Ovary (tissue), 9 donors: Measurements from ENCODE around the gene EEFSEC. TPM values are rescaled to one million over a fixed set of nuclear protein-coding genes. Genes with fewer than 3 reads are reported as not detected.

Source experiments
- DNase-seq, 5 donors: peaks; one replicate each; pipeline ENCODE4 v3.0.0-alpha.2; 2019 to 2020
- H3K27ac ChIP-seq, 2 donors: fragments of 200-600 bp; one replicate each; pipeline versions ENCODE4 v1.5.1 to v1.8.0; 2019 to 2022
- H3K27me3 ChIP-seq: fragments of 200-600 bp; one replicate; pipeline ENCODE4 v1.8.0; 2022
- H3K36me3 ChIP-seq: fragments of 200-600 bp; sonication (generic); one replicate; pipeline ENCODE4 v1.5.1; 2019
- H3K4me1 ChIP-seq: one replicate; pipeline ENCODE4 v1.8.1; 2013; ENCODE audit warnings: mild to moderate bottlenecking, moderate library complexity; ENCODE audit not compliant: insufficient read depth
- H3K4me3 ChIP-seq: fragments of 200-600 bp; sonication (generic); one replicate; pipeline ENCODE4 v1.5.1; 2017
- H3K9me3 ChIP-seq, 2 donors: fragments of 200-600 bp in 1 of 2; sonication (generic) in 1 of 2; one replicate each; pipeline versions ENCODE4 v1.5.1 to v1.8.1; 2013 to 2019; ENCODE audit warnings: mild to moderate bottlenecking in 1 of 2, moderate library complexity in 1 of 2
- EP300 ChIP-seq: sonication (generic); formaldehyde crosslinking; IDR thresholded peaks from one replicate; pipeline ENCODE4 v1.6.1; 2017; ENCODE audit warnings: antibody characterized with exemption
- POLR2A ChIP-seq: fragments of 450-650 bp; IDR thresholded peaks from one replicate; pipeline ENCODE4 v1.6.1; 2017; ENCODE audit warnings: antibody characterized with exemption, mild to moderate bottlenecking, moderate library complexity
- WGBS, 3 donors: extraction: QIAGEN DNeasy Blood & Tissue Kit in 1 of 3; methylation state at CpG; one replicate each; pipeline versions ENCODE4 v1.1.5 to v1.1.7; 2013 to 2017; 5-methylcytosine and 5-hydroxymethylcytosine counted together
- intact Hi-C, 4 donors: fragments of 100-400 bp; cut with DNase I; formaldehyde crosslinking; loops; one replicate each; pipeline versions ENCODE4 v1.11.0 to v1.15.1; 2022 to 2023
- polyA plus RNA-seq, 2 donors: library from polyadenylated mRNA; stranded (reverse); fragments of 200-250 nt in 1 of 2; fragments of 350-450 nt in 1 of 2; fragmentation: Illumina TruSeq in 1 of 2; extraction: RNeasy Lipid Tissue Mini Kit (QIAGEN cat#74804) in 1 of 2; gene quantifications; one replicate each; pipeline ENCODE4 v1.2.3, GENCODE V29; 2013 to 2014
- total RNA-seq, 7 donors: library from RNA; depleted of rRNA in 2 of 7; stranded (reverse); fragments of >200 nt in 2 of 7; fragmentation: NEBNext Ultra II Directional in 3 of 7; extraction: Animal tissue kit (Norgen Biotek cat#: 25700) in 3 of 7; gene quantifications; one replicate each; pipeline versions ENCODE4 v1.1.0 to v1.2.4, GENCODE V29; 2016 to 2023
- TF ChIP-seq, protein P1 (sequence below), 3 donors: fragments of 450-650 bp in 2 of 3; fragments of 200-600 bp in 1 of 3; IDR thresholded peaks; one replicate each; pipeline versions ENCODE4 v1.5.1 to v1.8.0; 2016 to 2022; ENCODE audit warnings: antibody characterized with exemption in 3 of 3, mild to moderate bottlenecking in 1 of 3
- donor health status: DM: no; HTN: no; CAD: no; lungs with moderate emphysema.
- donor health status: DM: no; HTN: no; CAD: no.
- donor health status: Bipolar disorder and iron deficiency.
- donor health status: DM: yes; HTN: yes; CAD: no.
- donor health status: DM: no; HTN: no; CAD: no.
- donor health status: DM: yes; HTN: yes; CAD: no.

EEFSEC gene
- total and polyA plus RNA-seq, 9 donors = 6.8 to 21.0 (median 15.4) TPM

DNA sequence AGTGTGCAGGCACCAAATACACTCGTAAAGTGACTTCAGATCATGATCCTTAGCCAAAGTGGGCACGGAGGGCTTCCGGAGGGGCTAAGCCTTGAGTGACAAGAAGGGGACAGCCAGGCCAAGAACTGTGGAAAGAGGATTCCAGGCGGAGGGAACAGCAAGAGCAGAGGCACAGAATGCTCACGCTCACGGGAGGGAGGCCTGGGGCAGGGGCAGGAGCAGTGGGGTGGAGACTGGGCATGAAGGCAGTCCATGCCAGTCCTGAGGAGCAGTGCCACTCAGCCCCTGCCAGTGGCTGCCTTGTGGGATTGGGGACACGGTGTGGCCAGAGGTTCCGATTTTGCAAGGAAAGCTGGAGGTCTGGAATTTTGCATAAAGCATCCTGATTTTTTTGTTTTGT is 277.4 kb downstream of the EEFSEC start:
- WGBS, 3 donors = 77 to 85% (median 79%) methylated on average over 8 of the region's 8 CpGs
- Histone ChIP-seq H3K27ac (no peak overlapping the region), H3K9me3 (no peaks in the 10 kb centered on the region), H3K36me3 (no peaks in the 10 kb centered on the region), H3K4me3 (no peak overlapping the region), H3K27me3 (no peaks in the 10 kb centered on the region), H3K4me1 (peaks cover 3% of the 10 kb centered on the region)
- DNase-seq = no peak
- TF ChIP-seq EP300 (no peak), POLR2A (no peak)
- TF ChIP-seq, protein P1, sequence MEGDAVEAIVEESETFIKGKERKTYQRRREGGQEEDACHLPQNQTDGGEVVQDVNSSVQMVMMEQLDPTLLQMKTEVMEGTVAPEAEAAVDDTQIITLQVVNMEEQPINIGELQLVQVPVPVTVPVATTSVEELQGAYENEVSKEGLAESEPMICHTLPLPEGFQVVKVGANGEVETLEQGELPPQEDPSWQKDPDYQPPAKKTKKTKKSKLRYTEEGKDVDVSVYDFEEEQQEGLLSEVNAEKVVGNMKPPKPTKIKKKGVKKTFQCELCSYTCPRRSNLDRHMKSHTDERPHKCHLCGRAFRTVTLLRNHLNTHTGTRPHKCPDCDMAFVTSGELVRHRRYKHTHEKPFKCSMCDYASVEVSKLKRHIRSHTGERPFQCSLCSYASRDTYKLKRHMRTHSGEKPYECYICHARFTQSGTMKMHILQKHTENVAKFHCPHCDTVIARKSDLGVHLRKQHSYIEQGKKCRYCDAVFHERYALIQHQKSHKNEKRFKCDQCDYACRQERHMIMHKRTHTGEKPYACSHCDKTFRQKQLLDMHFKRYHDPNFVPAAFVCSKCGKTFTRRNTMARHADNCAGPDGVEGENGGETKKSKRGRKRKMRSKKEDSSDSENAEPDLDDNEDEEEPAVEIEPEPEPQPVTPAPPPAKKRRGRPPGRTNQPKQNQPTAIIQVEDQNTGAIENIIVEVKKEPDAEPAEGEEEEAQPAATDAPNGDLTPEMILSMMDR (IDR thresholded peaks at IDR 0.05) = no peak
- intact Hi-C loops = loop anchor here in 1 of 4 donors (10.0 kb wide), 1 partner anchor 174 kb away; no protein-coding TSS in a partner anchor

DNA sequence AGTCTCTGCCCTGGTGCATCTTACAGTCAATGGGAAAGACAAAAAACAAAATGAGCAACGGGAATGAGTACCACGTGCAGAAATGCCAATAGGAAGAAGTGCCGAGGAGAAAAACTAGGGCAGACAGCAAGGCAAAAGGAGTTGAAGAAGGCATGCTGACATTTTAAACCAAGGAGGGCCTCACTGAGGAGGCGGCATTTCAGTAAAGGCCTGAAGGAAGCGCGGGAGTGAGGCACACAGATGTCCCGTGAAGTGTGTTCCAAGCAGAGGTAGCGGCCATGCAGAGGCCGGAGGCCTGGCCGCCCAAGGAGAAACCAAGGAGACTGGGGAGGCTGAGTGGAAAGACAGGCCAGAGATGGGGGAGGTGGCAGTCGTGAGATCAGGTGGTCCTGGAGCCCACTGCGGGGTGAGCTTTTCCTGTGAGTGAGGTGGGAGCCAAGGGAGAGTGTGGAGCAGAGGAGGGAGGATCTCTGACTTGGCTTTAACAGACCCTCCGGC is 278.6 kb downstream of the EEFSEC start:
- Histone ChIP-seq H3K36me3 (no peaks in the 10 kb centered on the region), H3K27me3 (no peaks in the 10 kb centered on the region), H3K4me1 (peaks cover 3% of the 10 kb centered on the region), H3K9me3 (no peaks in the 10 kb centered on the region), H3K27ac (no peak overlapping the region), H3K4me3 (no peak overlapping the region)
- intact Hi-C loops = loop anchor here in 1 of 4 donors (10.0 kb wide), 1 partner anchor 173 kb away; no protein-coding TSS in a partner anchor
- no peak for TF ChIP-seq POLR2A
- TF ChIP-seq, protein P1 (IDR thresholded peaks at IDR 0.05) = no peak
- no peak for TF ChIP-seq EP300
- no peak for DNase-seq
- 48 to 62% (median 55%) methylated on average over 13 of the region's 13 CpGs for WGBS, 3 donors

DNA sequence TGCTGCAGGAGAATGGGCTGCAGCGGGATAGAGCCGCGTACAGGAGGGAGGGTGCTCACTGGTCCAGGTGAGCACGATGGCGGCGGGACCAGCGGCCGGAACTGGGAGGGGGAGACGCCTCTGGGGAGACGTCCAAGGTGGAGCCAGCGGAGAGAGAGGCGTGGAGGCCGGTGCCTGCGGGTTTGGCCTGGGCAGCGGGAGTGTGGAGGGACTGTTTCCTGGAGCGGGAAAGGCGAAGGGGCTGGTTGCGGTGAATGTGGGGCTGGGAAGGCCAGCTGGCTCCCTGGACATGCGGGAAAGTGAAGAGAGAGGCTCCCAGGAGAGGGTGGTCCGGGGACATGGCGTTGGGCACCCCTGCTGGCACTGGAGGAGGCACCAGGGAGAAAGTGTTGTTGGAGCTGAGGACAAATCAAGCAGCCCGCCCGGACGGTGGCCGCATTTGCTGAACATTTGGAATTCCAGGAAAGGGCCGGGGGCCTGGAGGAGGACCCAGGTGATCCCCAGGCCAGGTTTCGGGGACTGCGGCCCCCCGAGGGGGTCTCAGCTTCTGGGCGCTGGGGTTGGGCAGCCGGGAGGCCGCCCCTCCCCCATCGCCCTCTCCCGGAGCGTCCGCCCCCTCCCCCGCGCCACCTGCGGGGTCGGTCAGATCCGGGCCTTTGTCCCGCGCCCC is 279.2 kb downstream of the EEFSEC start:
- intact Hi-C loops = loop anchor here in 1 of 4 donors (10.0 kb wide), 1 partner anchor 172 kb away; no protein-coding TSS in a partner anchor
- no peak for TF ChIP-seq POLR2A
- TF ChIP-seq, protein P1 (IDR thresholded peaks at IDR 0.05) = no peak
- TF ChIP-seq EP300 = no peak
- Histone ChIP-seq H3K27ac (no peak overlapping the region), H3K9me3 (no peaks in the 10 kb centered on the region), H3K27me3 (no peaks in the 10 kb centered on the region), H3K4me1 (peaks cover 3% of the 10 kb centered on the region), H3K4me3 (peak overlapping the region; percentile 17), H3K36me3 (no peaks in the 10 kb centered on the region)
- WGBS, 3 donors = 4 to 11% (median 5%) methylated on average over 27 to 43 of the region's 43 CpGs
- no peak for DNase-seq

DNA sequence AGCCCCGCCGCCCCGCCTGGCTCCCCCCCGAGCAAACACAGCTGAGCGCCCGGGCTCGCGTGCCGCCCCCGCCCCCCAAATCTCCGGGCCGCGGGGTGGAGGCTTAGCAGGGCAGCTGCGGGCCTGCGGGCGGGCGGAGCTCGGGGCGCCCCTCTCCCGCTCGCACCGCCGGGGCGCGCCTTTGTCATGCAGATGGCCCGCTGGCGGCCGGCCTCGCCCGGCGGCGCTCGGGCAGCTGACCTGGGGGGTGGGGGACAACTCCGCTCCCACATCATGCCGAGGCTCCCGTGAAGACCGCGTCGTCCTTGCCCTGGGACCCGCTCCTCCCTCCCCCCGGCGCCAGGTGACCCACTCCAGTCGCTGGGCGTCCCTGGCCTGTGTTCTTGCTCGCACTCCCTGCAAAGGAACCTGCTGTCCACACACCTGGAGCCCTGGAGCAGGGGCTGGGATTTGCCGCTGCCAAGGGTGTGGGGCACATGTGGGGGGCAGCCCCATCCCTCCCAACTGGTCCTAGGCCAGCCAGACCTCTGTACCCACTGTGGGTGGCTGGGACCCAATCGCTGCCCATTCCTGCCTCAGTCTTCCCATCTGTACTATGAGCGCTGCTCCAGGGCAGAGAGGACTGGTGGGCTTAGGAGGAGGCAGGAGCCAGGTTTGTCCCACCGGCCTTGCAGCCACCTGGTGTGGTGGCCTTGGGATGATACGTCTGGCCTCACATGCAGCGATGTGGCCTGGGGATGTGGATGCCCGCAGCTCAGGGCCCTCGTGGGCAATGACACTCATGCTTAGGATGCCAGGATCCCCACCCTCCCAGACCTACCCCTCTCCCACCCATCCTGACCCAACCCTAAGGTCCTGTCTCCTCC is 279.9 kb downstream of the EEFSEC start:
- TF ChIP-seq, protein P1 (IDR thresholded peaks at IDR 0.05) = no peak
- TF ChIP-seq POLR2A = no peak
- TF ChIP-seq EP300 = no peak
- 9 to 37% (median 23%) methylated on average over 19 to 53 of the region's 53 CpGs for WGBS, 3 donors
- no peaks in the 10 kb centered on the region for H3K9me3 ChIP-seq
- H3K4me3 ChIP-seq = peak overlapping the region; percentile 17
- H3K4me1 ChIP-seq = peaks cover 3% of the 10 kb centered on the region
- no peak for DNase-seq
- intact Hi-C loops = loop anchor here in 1 of 4 donors (10.0 kb wide), 1 partner anchor 172 kb away; no protein-coding TSS in a partner anchor
- H3K27ac ChIP-seq = no peak overlapping the region
- H3K36me3 ChIP-seq = no peaks in the 10 kb centered on the region
- H3K27me3 ChIP-seq = no peaks in the 10 kb centered on the region
